GM21717 (cell line): ENCODE measurements around the gene APOBEC3B.
"Not testable (repeated sequence)": the region's sequence is repeated elsewhere in the genome, so short reads cannot be mapped to it uniquely, and the experiment has no call there.

Source experiments
- ATAC-seq: cut with Tn5 transposase; IDR thresholded peaks from one replicate; pipeline ENCODE4 v1.9.1; 2021; ENCODE audit warnings: mild to moderate bottlenecking, moderate library complexity; ENCODE audit not compliant: unreplicated experiment

The APOBEC3B gene

GRCh38 chr22:38981992-38982927, at the start of gene APOBEC3B:
Gene APOBEC3B, plus strand, starts transcription at chr22:38982347. Its CDS starts 107 bp downstream, at chr22:38982454.
- ATAC-seq, result peak; percentile 45

- no peak for ATAC-seq
Measured at GRCh38 chr22:38935023-38935422, 47.1 kb upstream of the APOBEC3B start.

- no peak for ATAC-seq
Measured at GRCh38 chr22:38935616-38936015, 46.5 kb upstream of the APOBEC3B start.

- no peak for ATAC-seq
Measured at GRCh38 chr22:38936562-38936961, 45.6 kb upstream of the APOBEC3B start.

GRCh38 chr22:38937036-38937435, 45.1 kb upstream of the APOBEC3B start:
- ATAC-seq, result no peak

GRCh38 chr22:38937541-38937940, 44.6 kb upstream of the APOBEC3B start:
- ATAC-seq, result no peak

GRCh38 chr22:38938221-38938620, 43.9 kb upstream of the APOBEC3B start:
- ATAC-seq, result no peak

- no peak for ATAC-seq
Measured at GRCh38 chr22:38938925-38939324, 43.2 kb upstream of the APOBEC3B start.

GRCh38 chr22:38940811-38941384, 41.2 kb upstream of the APOBEC3B start:
- ATAC-seq, result no peak

- ATAC-seq, result peak; percentile 64
Measured at GRCh38 chr22:38941488-38941987, 40.6 kb upstream of the APOBEC3B start.

GRCh38 chr22:38942702-38943101, 39.4 kb upstream of the APOBEC3B start:
- ATAC-seq, result no peak

- no peak for ATAC-seq
Measured at GRCh38 chr22:38943201-38943600, 38.9 kb upstream of the APOBEC3B start.

- no peak for ATAC-seq
Measured at GRCh38 chr22:38943882-38944281, 38.3 kb upstream of the APOBEC3B start.

GRCh38 chr22:38944653-38945052, 37.5 kb upstream of the APOBEC3B start:
- ATAC-seq, result no peak

- ATAC-seq, result not testable (repeated sequence)
Measured at GRCh38 chr22:38945706-38946338, 36.3 kb upstream of the APOBEC3B start.

- no peak for ATAC-seq
Measured at GRCh38 chr22:38946771-38947170, 35.4 kb upstream of the APOBEC3B start.

GRCh38 chr22:38947321-38948140, 34.6 kb upstream of the APOBEC3B start:
- no peak for ATAC-seq

- no peak for ATAC-seq
Measured at GRCh38 chr22:38948181-38948940, 33.8 kb upstream of the APOBEC3B start.

- ATAC-seq, result no peak
Measured at GRCh38 chr22:38949889-38950405, 32.2 kb upstream of the APOBEC3B start.
